GM18519 (cell line): ENCODE results near the gene RHBDF1.
A peak's percentile ranks its signal among the peaks of the same experiment; 100 is the strongest.
"Not testable (repeated sequence)": the region's sequence is repeated elsewhere in the genome, so short reads cannot be mapped to it uniquely, and the experiment has no call there.

Experiments
- ATAC-seq: cut with Tn5 transposase; IDR thresholded peaks from one replicate; pipeline ENCODE4 v1.9.1; 2021; ENCODE audit warnings: mild to moderate bottlenecking, moderate library complexity; ENCODE audit not compliant: unreplicated experiment, low FRiP score

The RHBDF1 gene

GRCh38 chr16:60929-61878 lies 11.2 kb downstream of the RHBDF1 start:
- ATAC-seq = no peak

GRCh38 chr16:60166-60565 lies 12.3 kb downstream of the RHBDF1 start:
- no peak for ATAC-seq

GRCh38 chr16:59440-60059 lies 12.9 kb downstream of the RHBDF1 start:
- no peak for ATAC-seq

GRCh38 chr16:58491-59439 lies 13.7 kb downstream of the RHBDF1 start:
- no peak for ATAC-seq

GRCh38 chr16:57711-58110 lies 14.7 kb downstream of the RHBDF1 start:
- ATAC-seq = no peak

- ATAC-seq = no peak
Observed at GRCh38 chr16:56231-56927, 16.1 kb downstream of the RHBDF1 start.

GRCh38 chr16:55571-56136 lies 16.8 kb downstream of the RHBDF1 start:
- no peak for ATAC-seq

- ATAC-seq = no peak
Observed at GRCh38 chr16:54237-54581, 18.2 kb downstream of the RHBDF1 start.

GRCh38 chr16:53346-54236 lies 18.8 kb downstream of the RHBDF1 start, which contains the start of the genes POLR3K and SNRNP25:
TSS of gene POLR3K (minus strand) at chr16:53608. CDS start at chr16:53586, 22 bp downstream.
TSS of gene SNRNP25 (plus strand) at chr16:53828. CDS start at chr16:54017, 189 bp downstream.
- ATAC-seq = peak; percentile 85

GRCh38 chr16:50769-51591 lies 21.5 kb downstream of the RHBDF1 start:
- ATAC-seq = no peak

- ATAC-seq = no peak
Observed at GRCh38 chr16:47234-47633, 25.2 kb downstream of the RHBDF1 start.

- not testable (repeated sequence) for ATAC-seq
Observed at GRCh38 chr16:46510-46909, 25.9 kb downstream of the RHBDF1 start.

GRCh38 chr16:45454-45853 lies 27.0 kb downstream of the RHBDF1 start:
- no peak for ATAC-seq

- ATAC-seq = no peak
Observed at GRCh38 chr16:44655-45054, 27.8 kb downstream of the RHBDF1 start.

GRCh38 chr16:43294-43693 lies 29.1 kb downstream of the RHBDF1 start:
- no peak for ATAC-seq

GRCh38 chr16:42691-43090 lies 29.7 kb downstream of the RHBDF1 start:
- ATAC-seq = no peak

- ATAC-seq = no peak
Observed at GRCh38 chr16:42069-42457, 30.4 kb downstream of the RHBDF1 start.
